Sigmoid colon (tissue), 4 donors: Measurements from ENCODE around the gene RITA1.

ENCODE experiments used
- CTCF ChIP-seq, 4 experiments: fragments of 450-650 bp in 3 of 4; fragments of 200-600 bp in 1 of 4; IDR thresholded peaks; one replicate each; pipeline ENCODE4 v1.5.1; 2016 to 2019; ENCODE audit warnings: antibody characterized with exemption in 4 of 4, mild to moderate bottlenecking in 3 of 4, moderate library complexity in 2 of 4
- EP300 ChIP-seq, 4 donors: sonication (generic); formaldehyde crosslinking; IDR thresholded peaks; one replicate each; pipeline ENCODE4 v1.6.1; 2017; ENCODE audit warnings: antibody characterized with exemption in 4 of 4
- POLR2A ChIP-seq, 2 donors: fragments of 450-650 bp; IDR thresholded peaks; one replicate each; pipeline ENCODE4 v1.6.1; 2016; ENCODE audit warnings: antibody characterized with exemption in 2 of 2, mild to moderate bottlenecking in 2 of 2, moderate library complexity in 2 of 2
- POLR2AphosphoS5 ChIP-seq, 4 donors: sonication (generic); formaldehyde crosslinking; IDR thresholded peaks; one replicate each; pipeline ENCODE4 v1.6.1; 2017; ENCODE audit warnings: antibody characterized with exemption in 4 of 4

- TF ChIP-seq CTCF (IDR thresholded peaks at IDR 0.05): no peak
- TF ChIP-seq POLR2AphosphoS5 (IDR thresholded peaks at IDR 0.05): no peak
- no peak for TF ChIP-seq POLR2A (IDR thresholded peaks at IDR 0.05)
- no peak for TF ChIP-seq EP300 (IDR thresholded peaks at IDR 0.05)
Observed at GRCh38 chr12:113143959-113144358, 41.6 kb upstream of the RITA1 start.
